WTC11 (cell line): ENCODE data around the gene OCRL. TPM values are rescaled to one million over a fixed set of nuclear protein-coding genes. Genes with fewer than 3 reads are reported as not detected.

Experiments
- ATAC-seq: fragments of 200-7000 bp; cut with Tn5 transposase; 2 replicates; pipeline ENCODE4 v1.10.0; 2021; ENCODE audit warnings: mild to moderate bottlenecking, moderate library complexity
- CTCF ChIA-PET: fragments of 300-600 bp; sonication (Branson Sonifier 250); formaldehyde crosslinking; loops from one replicate; lab custom pipeline; 2021; ENCODE audit warnings: antibody characterized with exemption; lab: Charles Lee
- POLR2A ChIA-PET: fragments of 350-600 bp; sonication (Branson Sonifier 250); formaldehyde crosslinking; loops from one replicate; lab custom pipeline; 2021; ENCODE audit warnings: antibody characterized with exemption; lab: Charles Lee
- DNase-seq: peaks from one replicate; pipeline ENCODE4 v3.0.0; 2021; ENCODE audit warnings: low spot score
- H3K27ac Mint-ChIP-seq: 2 replicates; pipeline ENCODE4 v1.8.0; 2021; ENCODE audit warnings: mixed read lengths
- H3K27me3 Mint-ChIP-seq: 2 replicates; pipeline ENCODE4 v1.8.0; 2021; ENCODE audit warnings: low read depth, mild to moderate bottlenecking, moderate library complexity, mixed read lengths
- H3K36me3 Mint-ChIP-seq: 2 replicates; pipeline ENCODE4 v1.8.0; 2021; ENCODE audit warnings: mixed read lengths
- H3K4me1 Mint-ChIP-seq: 2 replicates; pipeline ENCODE4 v1.8.0; 2022; ENCODE audit warnings: mixed read lengths
- H3K4me3 Mint-ChIP-seq: 2 replicates; pipeline ENCODE4 v1.8.0; 2021; ENCODE audit warnings: mild to moderate bottlenecking, moderate library complexity, mixed read lengths
- H3K9me3 Mint-ChIP-seq: 2 replicates; pipeline ENCODE4 v1.8.0; 2021; ENCODE audit warnings: mixed read lengths
- EMX1 ChIP-seq: fragments of 250-450 bp; sonication (Bioruptor Pico); IDR thresholded peaks from 2 replicates; pipeline ENCODE4 v1.8.0; 2021; ENCODE audit warnings: mild to moderate bottlenecking
- FOXK1 ChIP-seq: sonication (generic); formaldehyde crosslinking; IDR thresholded peaks from 2 replicates; pipeline ENCODE4 v1.8.0; 2022; ENCODE audit warnings: mild to moderate bottlenecking, moderate library complexity, missing genetic modification reagents
- FOXP1 ChIP-seq: sonication (generic); formaldehyde crosslinking; IDR thresholded peaks from 2 replicates; pipeline ENCODE4 v1.8.0; 2022; ENCODE audit warnings: missing genetic modification reagents, mild to moderate bottlenecking, moderate library complexity, borderline replicate concordance
- GABPB1 ChIP-seq: sonication (generic); formaldehyde crosslinking; IDR thresholded peaks from 2 replicates; pipeline ENCODE4 v1.8.1; 2023; ENCODE audit warnings: mild to moderate bottlenecking, missing genetic modification reagents
- HMGA2 ChIP-seq: fragments of 250-450 bp; sonication (Bioruptor Pico); IDR thresholded peaks from 2 replicates; pipeline ENCODE4 v1.4.0; 2021; ENCODE audit warnings: mild to moderate bottlenecking, moderate library complexity
- MXD4 ChIP-seq: fragments of 250-450 bp; sonication (Bioruptor Pico); IDR thresholded peaks from 2 replicates; pipeline ENCODE4 v1.8.0; 2021; ENCODE audit warnings: mild to moderate bottlenecking, moderate library complexity, borderline replicate concordance
- OVOL2 ChIP-seq: fragments of 250-450 bp; sonication (Bioruptor Pico); IDR thresholded peaks from 2 replicates; pipeline ENCODE4 v1.9.0; 2021; ENCODE audit warnings: mild to moderate bottlenecking, borderline replicate concordance
- SMAD3 ChIP-seq: sonication (generic); formaldehyde crosslinking; IDR thresholded peaks from 2 replicates; pipeline ENCODE4 v1.8.0; 2022; ENCODE audit warnings: missing genetic modification reagents, mild to moderate bottlenecking, borderline replicate concordance
- SP1 ChIP-seq: sonication (generic); formaldehyde crosslinking; conservative IDR thresholded peaks from 2 replicates; pipeline ENCODE4 v1.8.1; 2022; ENCODE audit warnings: missing genetic modification reagents
- TCF7 ChIP-seq: sonication (generic); formaldehyde crosslinking; IDR thresholded peaks from 2 replicates; pipeline ENCODE4 v1.8.0; 2022; ENCODE audit warnings: mild to moderate bottlenecking, low read depth, missing genetic modification reagents, moderate library complexity
- ZBTB21 ChIP-seq: sonication (generic); formaldehyde crosslinking; IDR thresholded peaks from 2 replicates; pipeline ENCODE4 v1.8.1; 2023; ENCODE audit warnings: mild to moderate bottlenecking, missing genetic modification reagents, borderline replicate concordance
- ZNF138 ChIP-seq: sonication (generic); formaldehyde crosslinking; conservative IDR thresholded peaks from 2 replicates; pipeline ENCODE4 v1.8.1; 2022; ENCODE audit warnings: mild to moderate bottlenecking, moderate library complexity, missing genetic modification reagents
- ZNF317 ChIP-seq: sonication (generic); formaldehyde crosslinking; IDR thresholded peaks from 2 replicates; pipeline ENCODE4 v1.8.1; 2023; ENCODE audit warnings: low read depth, mild to moderate bottlenecking, moderate library complexity, missing genetic modification reagents, borderline replicate concordance
- ZNF396 ChIP-seq: fragments of 250-450 bp; sonication (Bioruptor Pico); IDR thresholded peaks from 2 replicates; pipeline ENCODE4 v1.8.0; 2021; ENCODE audit warnings: mild to moderate bottlenecking, moderate library complexity, borderline replicate concordance
- ZNF423 ChIP-seq: fragments of 250-450 bp; sonication (Bioruptor Pico); IDR thresholded peaks from 2 replicates; pipeline ENCODE4 v2.1.2; 2022; ENCODE audit warnings: mild to moderate bottlenecking, moderate library complexity
- total RNA-seq: library from RNA; stranded (reverse); gene quantifications from 3 replicates; pipeline ENCODE4 v1.2.3, GENCODE V29; 2021
- TF ChIP-seq, protein P1 (sequence below): fragments of 250-450 bp; sonication (Bioruptor Pico); conservative IDR thresholded peaks from 2 replicates; pipeline ENCODE4 v1.9.0; 2021; ENCODE audit warnings: mild to moderate bottlenecking
- TF ChIP-seq, protein P2 (sequence below): sonication (generic); formaldehyde crosslinking; conservative IDR thresholded peaks from 2 replicates; pipeline ENCODE4 v1.8.1; 2023; ENCODE audit warnings: mild to moderate bottlenecking, low read depth, missing genetic modification reagents, moderate library complexity
- TF ChIP-seq, protein P3 (sequence below): sonication (generic); formaldehyde crosslinking; IDR thresholded peaks from 2 replicates; pipeline ENCODE4 v1.8.1; 2022; ENCODE audit warnings: missing genetic modification reagents, borderline replicate concordance
- TF ChIP-seq, protein P4 (sequence below): fragments of 250-450 bp; sonication (Bioruptor Pico); IDR thresholded peaks from 2 replicates; pipeline ENCODE4 v1.9.0; 2021; ENCODE audit warnings: mild to moderate bottlenecking, borderline replicate concordance
- TF ChIP-seq, protein P5 (sequence below): sonication (generic); formaldehyde crosslinking; IDR thresholded peaks from 2 replicates; pipeline ENCODE4 v1.8.1; 2022; ENCODE audit warnings: low read depth, mild to moderate bottlenecking, moderate library complexity, missing genetic modification reagents, borderline replicate concordance
- TF ChIP-seq, protein P6 (sequence below): fragments of 250-450 bp; sonication (Bioruptor Pico); IDR thresholded peaks from 2 replicates; pipeline ENCODE4 v1.8.0; 2021; ENCODE audit warnings: mild to moderate bottlenecking

Gene OCRL
- total RNA-seq, 1 experiment from 2014 or later = 17.4 TPM

DNA sequence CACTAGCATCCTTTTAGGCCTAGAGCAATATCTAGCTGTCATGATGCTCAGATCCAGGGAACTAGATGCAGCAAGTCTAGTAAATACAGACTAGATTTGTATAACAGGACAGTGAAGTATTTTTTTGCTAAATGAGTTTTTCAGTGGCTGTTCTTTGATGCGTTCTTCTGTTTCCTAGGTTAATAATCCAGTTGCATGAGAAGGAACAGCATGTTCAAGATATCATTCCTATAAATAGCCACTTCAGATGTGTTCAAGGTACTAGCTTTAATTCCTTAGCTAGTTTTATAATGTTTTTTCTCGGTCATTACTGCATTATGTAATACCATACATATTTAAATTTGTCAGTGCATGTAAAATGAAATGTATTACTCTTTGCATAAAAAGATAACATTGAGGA lies 4.7 kb downstream of the OCRL start (continued):
- TF ChIP-seq, protein P1, sequence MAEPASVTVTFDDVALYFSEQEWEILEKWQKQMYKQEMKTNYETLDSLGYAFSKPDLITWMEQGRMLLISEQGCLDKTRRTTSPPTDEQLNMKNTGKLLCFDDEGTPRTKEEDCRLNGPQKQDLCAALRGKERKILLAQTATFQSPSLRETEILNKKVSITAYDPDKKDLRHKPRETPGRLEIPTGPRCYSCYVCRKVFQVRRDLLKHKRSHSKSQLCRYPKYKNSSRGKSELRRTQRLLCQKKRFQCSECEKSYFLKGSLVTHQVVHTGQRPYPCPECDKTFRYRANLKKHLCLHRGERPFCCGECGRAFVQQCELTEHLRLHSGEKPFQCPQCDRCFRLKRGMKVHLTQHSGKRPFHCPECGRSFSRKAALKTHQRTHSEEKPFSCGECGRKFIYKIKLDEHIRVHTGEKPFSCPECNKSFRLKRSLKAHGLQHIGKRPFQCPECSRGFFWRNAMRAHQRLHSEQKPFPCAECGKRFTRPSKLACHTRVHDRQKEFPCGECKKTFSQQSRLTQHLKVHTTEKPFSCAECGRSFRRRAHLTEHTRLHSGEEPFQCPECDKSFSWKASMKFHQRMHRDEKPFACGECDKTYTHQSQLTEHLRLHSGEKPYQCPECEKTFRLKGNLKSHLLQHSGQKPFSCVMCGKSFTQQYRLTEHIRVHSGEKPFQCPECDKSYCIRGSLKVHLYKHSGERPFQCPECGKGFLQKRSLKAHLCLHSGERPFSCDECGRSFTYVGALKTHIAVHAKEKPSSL = no peak

DNA sequence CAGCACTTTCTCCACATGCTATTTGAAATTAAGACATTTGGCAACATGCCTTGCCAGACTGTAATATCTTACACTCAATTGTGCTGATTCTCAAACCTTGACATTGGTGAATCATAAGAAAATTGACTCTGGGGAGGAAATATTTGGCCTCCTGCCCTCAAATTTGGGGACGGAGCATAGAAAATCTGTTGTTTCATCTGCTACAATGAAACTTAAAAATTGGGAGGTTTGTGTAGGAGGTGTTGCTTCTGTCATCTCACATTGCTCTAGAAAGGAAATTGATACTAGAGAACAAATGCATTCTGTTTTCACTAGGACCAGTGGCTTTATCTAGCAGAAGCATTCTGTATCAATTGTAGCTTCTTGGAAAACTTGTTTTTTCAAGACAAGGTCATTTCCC lies 5.3 kb downstream of the OCRL start:
- no peak for ATAC-seq
- Mint-ChIP-seq H3K36me3 (peaks cover 9% of the 10 kb centered on the region; the same call in 1 of the 2 replicates), H3K27ac (no peak overlapping the region)
- CTCF ChIA-PET = no interaction called here
- TF ChIP-seq OVOL2 (CRISPR knock-in tag) = no peak
- TF ChIP-seq ZNF396 (CRISPR knock-in tag) = no peak
- no peak for TF ChIP-seq SMAD3 (CRISPR knock-in tag)
- TF ChIP-seq, protein P2, sequence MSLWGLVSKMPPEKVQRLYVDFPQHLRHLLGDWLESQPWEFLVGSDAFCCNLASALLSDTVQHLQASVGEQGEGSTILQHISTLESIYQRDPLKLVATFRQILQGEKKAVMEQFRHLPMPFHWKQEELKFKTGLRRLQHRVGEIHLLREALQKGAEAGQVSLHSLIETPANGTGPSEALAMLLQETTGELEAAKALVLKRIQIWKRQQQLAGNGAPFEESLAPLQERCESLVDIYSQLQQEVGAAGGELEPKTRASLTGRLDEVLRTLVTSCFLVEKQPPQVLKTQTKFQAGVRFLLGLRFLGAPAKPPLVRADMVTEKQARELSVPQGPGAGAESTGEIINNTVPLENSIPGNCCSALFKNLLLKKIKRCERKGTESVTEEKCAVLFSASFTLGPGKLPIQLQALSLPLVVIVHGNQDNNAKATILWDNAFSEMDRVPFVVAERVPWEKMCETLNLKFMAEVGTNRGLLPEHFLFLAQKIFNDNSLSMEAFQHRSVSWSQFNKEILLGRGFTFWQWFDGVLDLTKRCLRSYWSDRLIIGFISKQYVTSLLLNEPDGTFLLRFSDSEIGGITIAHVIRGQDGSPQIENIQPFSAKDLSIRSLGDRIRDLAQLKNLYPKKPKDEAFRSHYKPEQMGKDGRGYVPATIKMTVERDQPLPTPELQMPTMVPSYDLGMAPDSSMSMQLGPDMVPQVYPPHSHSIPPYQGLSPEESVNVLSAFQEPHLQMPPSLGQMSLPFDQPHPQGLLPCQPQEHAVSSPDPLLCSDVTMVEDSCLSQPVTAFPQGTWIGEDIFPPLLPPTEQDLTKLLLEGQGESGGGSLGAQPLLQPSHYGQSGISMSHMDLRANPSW (CRISPR knock-in tag) = no peak
- no peak for TF ChIP-seq ZBTB21 (CRISPR knock-in tag)
- TF ChIP-seq, protein P3, sequence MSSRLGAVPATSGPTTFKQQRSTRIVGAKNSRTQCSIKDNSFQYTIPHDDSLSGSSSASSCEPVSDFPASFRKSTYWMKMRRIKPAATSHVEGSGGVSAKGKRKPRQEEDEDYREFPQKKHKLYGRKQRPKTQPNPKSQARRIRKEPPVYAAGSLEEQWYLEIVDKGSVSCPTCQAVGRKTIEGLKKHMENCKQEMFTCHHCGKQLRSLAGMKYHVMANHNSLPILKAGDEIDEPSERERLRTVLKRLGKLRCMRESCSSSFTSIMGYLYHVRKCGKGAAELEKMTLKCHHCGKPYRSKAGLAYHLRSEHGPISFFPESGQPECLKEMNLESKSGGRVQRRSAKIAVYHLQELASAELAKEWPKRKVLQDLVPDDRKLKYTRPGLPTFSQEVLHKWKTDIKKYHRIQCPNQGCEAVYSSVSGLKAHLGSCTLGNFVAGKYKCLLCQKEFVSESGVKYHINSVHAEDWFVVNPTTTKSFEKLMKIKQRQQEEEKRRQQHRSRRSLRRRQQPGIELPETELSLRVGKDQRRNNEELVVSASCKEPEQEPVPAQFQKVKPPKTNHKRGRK (CRISPR knock-in tag) = no peak
- TF ChIP-seq FOXP1 = no peak
- no peak for TF ChIP-seq ZNF317 (CRISPR knock-in tag)
- no peak for TF ChIP-seq FOXK1 (CRISPR knock-in tag)
- TF ChIP-seq MXD4 (CRISPR knock-in tag) = no peak
- no peak for TF ChIP-seq EMX1 (CRISPR knock-in tag)
- no peak for TF ChIP-seq ZNF423
- TF ChIP-seq, all 79 proteins: peak for 0
- POLR2A ChIA-PET = no interaction called here
- Mint-ChIP-seq H3K27me3 (no peaks in the 10 kb centered on the region), H3K4me3 (no peak overlapping the region), H3K9me3 (no peaks in the 10 kb centered on the region), H3K4me1 (peaks cover 3% of the 10 kb centered on the region; the same call in 1 of the 2 replicates)
- no peak for DNase-seq

DNA sequence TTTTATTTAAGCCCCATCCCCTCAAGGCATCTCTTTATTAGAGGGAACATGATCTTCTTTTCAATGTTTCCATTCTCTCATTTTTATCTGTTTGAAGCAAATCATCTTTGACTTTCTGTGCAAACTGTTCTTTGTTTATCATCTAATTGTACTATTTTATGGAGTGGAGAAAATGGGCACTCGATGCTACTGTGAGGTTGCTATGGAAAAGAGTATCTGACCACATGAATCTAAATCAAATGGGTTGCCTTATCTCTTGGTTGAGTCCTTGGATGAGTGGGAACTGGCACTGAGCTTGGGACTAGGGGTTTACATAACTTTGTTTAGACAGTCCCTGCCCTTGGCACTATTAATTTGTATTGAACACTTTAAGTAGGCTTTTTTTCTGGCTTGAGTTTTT lies 9.1 kb downstream of the OCRL start:
- H3K9me3 Mint-ChIP-seq = no peaks in the 10 kb centered on the region

More for the DNA sequence above, 9.1 kb downstream of the OCRL start:
- no peaks in the 10 kb centered on the region for H3K27me3 Mint-ChIP-seq
- no peak for ATAC-seq
- CTCF ChIA-PET = no interaction called here
- H3K36me3 Mint-ChIP-seq = peaks cover 9% of the 10 kb centered on the region; the same call in 1 of the 2 replicates
- no peak for DNase-seq
- H3K4me3 Mint-ChIP-seq = no peak overlapping the region
- no peak overlapping the region for H3K27ac Mint-ChIP-seq
- H3K4me1 Mint-ChIP-seq = no peaks in the 10 kb centered on the region
- POLR2A ChIA-PET = no interaction called here
- TF ChIP-seq HMGA2 (CRISPR knock-in tag) (no peak), ZNF138 (CRISPR knock-in tag) (no peak), GABPB1 (no peak), SP1 (no peak), TCF7 (CRISPR knock-in tag) (no peak)
- TF ChIP-seq, protein P4, sequence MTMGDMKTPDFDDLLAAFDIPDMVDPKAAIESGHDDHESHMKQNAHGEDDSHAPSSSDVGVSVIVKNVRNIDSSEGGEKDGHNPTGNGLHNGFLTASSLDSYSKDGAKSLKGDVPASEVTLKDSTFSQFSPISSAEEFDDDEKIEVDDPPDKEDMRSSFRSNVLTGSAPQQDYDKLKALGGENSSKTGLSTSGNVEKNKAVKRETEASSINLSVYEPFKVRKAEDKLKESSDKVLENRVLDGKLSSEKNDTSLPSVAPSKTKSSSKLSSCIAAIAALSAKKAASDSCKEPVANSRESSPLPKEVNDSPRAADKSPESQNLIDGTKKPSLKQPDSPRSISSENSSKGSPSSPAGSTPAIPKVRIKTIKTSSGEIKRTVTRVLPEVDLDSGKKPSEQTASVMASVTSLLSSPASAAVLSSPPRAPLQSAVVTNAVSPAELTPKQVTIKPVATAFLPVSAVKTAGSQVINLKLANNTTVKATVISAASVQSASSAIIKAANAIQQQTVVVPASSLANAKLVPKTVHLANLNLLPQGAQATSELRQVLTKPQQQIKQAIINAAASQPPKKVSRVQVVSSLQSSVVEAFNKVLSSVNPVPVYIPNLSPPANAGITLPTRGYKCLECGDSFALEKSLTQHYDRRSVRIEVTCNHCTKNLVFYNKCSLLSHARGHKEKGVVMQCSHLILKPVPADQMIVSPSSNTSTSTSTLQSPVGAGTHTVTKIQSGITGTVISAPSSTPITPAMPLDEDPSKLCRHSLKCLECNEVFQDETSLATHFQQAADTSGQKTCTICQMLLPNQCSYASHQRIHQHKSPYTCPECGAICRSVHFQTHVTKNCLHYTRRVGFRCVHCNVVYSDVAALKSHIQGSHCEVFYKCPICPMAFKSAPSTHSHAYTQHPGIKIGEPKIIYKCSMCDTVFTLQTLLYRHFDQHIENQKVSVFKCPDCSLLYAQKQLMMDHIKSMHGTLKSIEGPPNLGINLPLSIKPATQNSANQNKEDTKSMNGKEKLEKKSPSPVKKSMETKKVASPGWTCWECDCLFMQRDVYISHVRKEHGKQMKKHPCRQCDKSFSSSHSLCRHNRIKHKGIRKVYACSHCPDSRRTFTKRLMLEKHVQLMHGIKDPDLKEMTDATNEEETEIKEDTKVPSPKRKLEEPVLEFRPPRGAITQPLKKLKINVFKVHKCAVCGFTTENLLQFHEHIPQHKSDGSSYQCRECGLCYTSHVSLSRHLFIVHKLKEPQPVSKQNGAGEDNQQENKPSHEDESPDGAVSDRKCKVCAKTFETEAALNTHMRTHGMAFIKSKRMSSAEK (CRISPR knock-in tag) = no peak
- TF ChIP-seq, protein P5, sequence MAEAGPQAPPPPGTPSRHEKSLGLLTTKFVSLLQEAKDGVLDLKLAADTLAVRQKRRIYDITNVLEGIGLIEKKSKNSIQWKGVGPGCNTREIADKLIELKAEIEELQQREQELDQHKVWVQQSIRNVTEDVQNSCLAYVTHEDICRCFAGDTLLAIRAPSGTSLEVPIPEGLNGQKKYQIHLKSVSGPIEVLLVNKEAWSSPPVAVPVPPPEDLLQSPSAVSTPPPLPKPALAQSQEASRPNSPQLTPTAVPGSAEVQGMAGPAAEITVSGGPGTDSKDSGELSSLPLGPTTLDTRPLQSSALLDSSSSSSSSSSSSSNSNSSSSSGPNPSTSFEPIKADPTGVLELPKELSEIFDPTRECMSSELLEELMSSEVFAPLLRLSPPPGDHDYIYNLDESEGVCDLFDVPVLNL (CRISPR knock-in tag) = no peak
- TF ChIP-seq, protein P6, sequence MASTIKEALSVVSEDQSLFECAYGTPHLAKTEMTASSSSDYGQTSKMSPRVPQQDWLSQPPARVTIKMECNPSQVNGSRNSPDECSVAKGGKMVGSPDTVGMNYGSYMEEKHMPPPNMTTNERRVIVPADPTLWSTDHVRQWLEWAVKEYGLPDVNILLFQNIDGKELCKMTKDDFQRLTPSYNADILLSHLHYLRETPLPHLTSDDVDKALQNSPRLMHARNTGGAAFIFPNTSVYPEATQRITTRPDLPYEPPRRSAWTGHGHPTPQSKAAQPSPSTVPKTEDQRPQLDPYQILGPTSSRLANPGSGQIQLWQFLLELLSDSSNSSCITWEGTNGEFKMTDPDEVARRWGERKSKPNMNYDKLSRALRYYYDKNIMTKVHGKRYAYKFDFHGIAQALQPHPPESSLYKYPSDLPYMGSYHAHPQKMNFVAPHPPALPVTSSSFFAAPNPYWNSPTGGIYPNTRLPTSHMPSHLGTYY (CRISPR knock-in tag) = no peak
